GM06990 (cell line): ENCODE data around the gene QRSL1.

Experiments used
- DNase-seq: peaks from one replicate; pipeline ENCODE4 v3.0.0-alpha.2; 2011; ENCODE audit not compliant: insufficient read length; ENCODE audit errors: extremely low read depth
- H3K27me3 ChIP-seq: replicated peaks from 2 replicates; pipeline ENCODE4 v1.6.0; 2011; ENCODE audit warnings: low read length; ENCODE audit not compliant: control insufficient read depth, insufficient read depth
- H3K36me3 ChIP-seq: 2 replicates; pipeline ENCODE4 v1.5.1; 2011; ENCODE audit warnings: low read length; ENCODE audit not compliant: control insufficient read depth, insufficient read depth
- H3K4me3 ChIP-seq: replicated peaks from 2 replicates; pipeline ENCODE4 v1.5.1; 2011; ENCODE audit warnings: low read depth, mild to moderate bottlenecking, control low read depth, low read length
- TF ChIP-seq, protein P1 (sequence below): IDR thresholded peaks from 2 replicates; pipeline ENCODE4 v1.5.1; 2011; ENCODE audit warnings: low read length, control low read depth, mild to moderate bottlenecking, inconsistent platforms; ENCODE audit not compliant: insufficient read depth, poor library complexity, severe bottlenecking

The QRSL1 gene

DNA sequence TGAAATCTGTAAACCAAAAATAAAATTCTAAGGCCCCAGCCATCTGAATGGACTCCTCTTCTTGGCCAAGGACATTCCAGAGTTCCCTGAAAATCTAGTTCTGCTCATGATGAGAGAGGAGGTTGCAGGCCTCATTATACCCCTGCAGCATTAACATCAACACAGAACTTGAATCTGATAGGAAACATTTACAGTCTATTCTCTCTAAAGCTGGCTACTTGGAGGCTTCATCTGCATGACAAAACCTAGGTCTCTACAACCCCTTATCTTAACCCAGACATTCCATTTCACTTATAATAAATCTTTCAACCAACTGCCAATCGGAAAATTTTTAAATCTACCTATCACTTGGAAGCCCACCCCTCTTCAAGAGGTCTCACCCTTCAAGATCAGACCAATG lies 15.8 kb upstream of the QRSL1 start:
- H3K4me3 ChIP-seq = no peak overlapping the region
- no peak for DNase-seq

DNA sequence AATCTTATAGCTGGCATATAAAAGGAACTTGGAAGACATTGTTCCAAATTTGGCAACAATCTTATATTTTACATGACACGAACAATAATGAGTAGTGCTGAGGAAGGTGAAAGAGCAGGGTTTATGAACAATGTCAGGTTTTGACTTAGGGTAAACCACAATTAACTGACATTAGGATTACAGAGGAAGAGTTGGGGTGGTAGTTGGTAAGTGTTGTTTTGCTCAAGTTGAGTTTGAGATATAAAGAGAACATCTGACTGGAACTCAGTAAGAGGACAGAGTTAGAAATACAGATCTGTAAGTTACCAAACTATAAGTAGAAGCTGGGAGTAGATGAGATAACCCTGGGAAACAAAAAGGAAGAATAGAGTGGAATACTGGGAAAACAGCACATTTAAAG lies 15.2 kb upstream of the QRSL1 start:
- TF ChIP-seq, protein P1, sequence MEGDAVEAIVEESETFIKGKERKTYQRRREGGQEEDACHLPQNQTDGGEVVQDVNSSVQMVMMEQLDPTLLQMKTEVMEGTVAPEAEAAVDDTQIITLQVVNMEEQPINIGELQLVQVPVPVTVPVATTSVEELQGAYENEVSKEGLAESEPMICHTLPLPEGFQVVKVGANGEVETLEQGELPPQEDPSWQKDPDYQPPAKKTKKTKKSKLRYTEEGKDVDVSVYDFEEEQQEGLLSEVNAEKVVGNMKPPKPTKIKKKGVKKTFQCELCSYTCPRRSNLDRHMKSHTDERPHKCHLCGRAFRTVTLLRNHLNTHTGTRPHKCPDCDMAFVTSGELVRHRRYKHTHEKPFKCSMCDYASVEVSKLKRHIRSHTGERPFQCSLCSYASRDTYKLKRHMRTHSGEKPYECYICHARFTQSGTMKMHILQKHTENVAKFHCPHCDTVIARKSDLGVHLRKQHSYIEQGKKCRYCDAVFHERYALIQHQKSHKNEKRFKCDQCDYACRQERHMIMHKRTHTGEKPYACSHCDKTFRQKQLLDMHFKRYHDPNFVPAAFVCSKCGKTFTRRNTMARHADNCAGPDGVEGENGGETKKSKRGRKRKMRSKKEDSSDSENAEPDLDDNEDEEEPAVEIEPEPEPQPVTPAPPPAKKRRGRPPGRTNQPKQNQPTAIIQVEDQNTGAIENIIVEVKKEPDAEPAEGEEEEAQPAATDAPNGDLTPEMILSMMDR = no peak
- DNase-seq = no peak
- Histone ChIP-seq H3K4me3 (no peak overlapping the region), H3K27me3 (no peaks in the 10 kb centered on the region), H3K36me3 (no peaks in the 10 kb centered on the region; the same call in none of the 2 replicates)

More for the DNA sequence above, 15.8 kb upstream of the QRSL1 start:
- no peaks in the 10 kb centered on the region for H3K27me3 ChIP-seq
- TF ChIP-seq, protein P1 = no peak
- H3K36me3 ChIP-seq = no peaks in the 10 kb centered on the region; the same call in 1 of the 2 replicates

DNA sequence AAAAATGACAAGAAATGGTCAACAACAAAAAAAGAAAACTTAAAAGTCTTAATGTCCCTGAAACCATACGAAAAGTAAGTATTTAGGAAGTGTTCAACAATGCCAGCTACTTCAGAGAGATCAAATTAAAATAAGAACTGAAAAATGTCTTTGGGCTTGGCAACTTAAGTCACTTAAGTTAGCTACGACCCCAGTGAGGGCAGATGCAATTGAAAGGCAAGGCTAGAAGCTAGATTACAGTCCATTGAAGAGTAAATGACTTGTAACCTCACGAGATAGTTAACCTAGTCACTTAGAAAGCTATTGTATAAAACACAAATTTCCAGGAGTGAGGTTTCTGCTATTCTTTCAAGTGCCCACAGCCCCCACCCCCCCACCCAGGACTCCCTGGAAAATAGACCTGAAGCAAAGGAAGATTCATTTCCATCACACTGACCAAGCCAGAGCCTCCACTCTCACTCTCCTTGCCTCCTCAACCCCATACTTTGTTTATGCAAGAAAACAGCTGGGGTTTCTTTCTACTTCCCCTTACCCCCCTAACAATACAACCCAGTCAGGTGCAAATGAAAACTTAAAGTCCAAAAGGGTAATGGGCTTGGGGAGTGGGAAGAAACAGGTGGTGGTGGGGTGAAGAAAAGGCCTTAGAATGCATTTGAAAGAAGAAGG lies 14.7 kb upstream of the QRSL1 start:
- TF ChIP-seq, protein P1 = no peak
- DNase-seq = no peak
- no peaks in the 10 kb centered on the region; the same call in none of the 2 replicates for H3K36me3 ChIP-seq
- H3K27me3 ChIP-seq = no peaks in the 10 kb centered on the region
- H3K4me3 ChIP-seq = no peak overlapping the region

GRCh38 chr6:106617302-106617701 lies 12.1 kb upstream of the QRSL1 start:
- no peak for DNase-seq
- H3K36me3 ChIP-seq = no peaks in the 10 kb centered on the region; the same call in none of the 2 replicates
- TF ChIP-seq, protein P1 = no peak
- no peak overlapping the region for H3K4me3 ChIP-seq
- H3K27me3 ChIP-seq = no peaks in the 10 kb centered on the region

DNA sequence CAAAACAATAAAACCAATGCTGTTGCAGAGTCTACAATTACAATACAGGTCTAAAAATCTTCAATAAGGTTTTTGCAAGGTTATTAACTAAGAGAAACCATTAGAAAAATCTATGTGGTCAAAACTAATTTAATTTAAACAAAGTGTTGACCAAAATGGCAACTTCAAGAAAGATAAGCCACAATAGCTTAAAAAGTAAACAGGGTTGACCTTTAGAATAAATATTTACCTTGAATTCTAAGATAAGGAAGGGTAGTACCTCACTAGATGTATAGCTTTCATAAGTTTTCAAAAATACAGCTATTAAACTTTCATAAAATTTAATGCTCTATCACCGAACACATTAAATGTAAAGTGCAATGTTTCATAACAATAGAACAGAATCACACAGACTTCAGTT lies 11.5 kb upstream of the QRSL1 start:
- no peak for DNase-seq
- no peaks in the 10 kb centered on the region for H3K27me3 ChIP-seq
- no peak overlapping the region for H3K4me3 ChIP-seq
- H3K36me3 ChIP-seq = no peaks in the 10 kb centered on the region; the same call in none of the 2 replicates
- TF ChIP-seq, protein P1 = no peak
